Measurements from ENCODE around the gene ARF1.

Gene ARF1

GRCh38 chr1:228087771-228088251 is 5.3 kb downstream of the ARF1 start:
- DNase-seq (ENCODE audit: low read depth, low spot score) = no peak
- Histone ChIP-seq H3K27me3 (ENCODE audit: control insufficient read depth, insufficient read depth, low read length) (no peaks in the 10 kb centered on the region), H3K36me3 (ENCODE audit: control insufficient read depth, insufficient read depth, low read length) (peaks cover 8% of the 10 kb centered on the region; the same call in 1 of the 2 replicates), H3K9me3 (ENCODE audit: control insufficient read depth, insufficient read depth, low read length) (no peaks in the 10 kb centered on the region), H3K4me1 (ENCODE audit: control insufficient read depth, insufficient read depth, low read length) (peaks cover 4% of the 10 kb centered on the region), H3K27ac (ENCODE audit: low read length) (no peak overlapping the region), H3K4me3 (ENCODE audit: low read length) (no peak overlapping the region)
- no CpG with 5 or more reads among the region's 7 CpGs for WGBS (ENCODE audit: insufficient coverage, insufficient read length)

DNA sequence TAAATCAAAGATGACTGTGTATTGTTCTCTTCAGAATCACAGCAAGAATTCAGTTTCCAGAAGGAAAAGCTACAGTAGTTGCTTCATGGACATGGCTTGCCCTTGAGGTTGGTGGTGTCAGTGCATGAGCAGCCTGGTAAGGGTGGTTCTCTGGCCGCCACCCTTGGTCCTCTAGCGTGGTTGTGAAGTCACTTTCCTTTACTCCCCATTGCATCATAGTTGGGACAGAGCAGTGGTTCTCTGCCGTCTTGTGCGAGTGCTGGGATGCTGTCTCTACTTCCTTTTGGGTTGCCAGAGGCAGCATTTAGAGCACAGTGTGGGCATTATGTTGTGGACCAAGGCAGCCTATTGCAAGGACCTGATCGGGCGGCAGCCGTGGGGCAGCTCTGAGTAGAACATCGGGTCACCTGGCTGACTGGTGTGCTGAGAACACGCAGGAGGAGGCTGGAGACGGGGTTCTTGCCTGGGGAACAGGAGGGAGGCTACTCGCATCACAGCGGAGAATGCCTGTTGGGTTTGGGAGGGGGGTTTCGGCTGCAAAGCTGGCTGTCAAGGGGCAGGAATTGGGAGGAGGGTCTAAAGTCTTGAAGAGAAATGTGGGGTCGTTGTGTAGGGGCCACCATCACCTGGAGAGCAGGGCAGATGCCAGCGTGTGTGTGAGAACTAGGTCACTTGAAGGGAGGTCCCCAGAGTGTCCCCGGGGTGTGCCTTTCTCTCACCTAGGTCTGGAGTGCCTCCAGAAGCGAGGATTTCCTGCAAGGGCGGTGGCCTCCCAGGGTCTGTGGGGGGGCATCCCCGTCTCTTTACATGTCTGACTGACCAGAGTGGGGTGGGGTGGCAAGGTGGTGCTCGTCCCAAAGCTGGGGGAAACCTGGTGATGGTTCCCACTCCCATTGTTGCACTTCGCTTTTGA is 6.3 kb downstream of the ARF1 start:
- Histone ChIP-seq H3K27me3 (ENCODE audit: control insufficient read depth, insufficient read depth, low read length) (no peaks in the 10 kb centered on the region), H3K36me3 (ENCODE audit: control insufficient read depth, insufficient read depth, low read length) (peaks cover 8% of the 10 kb centered on the region; the same call in 1 of the 2 replicates), H3K9me3 (ENCODE audit: control insufficient read depth, insufficient read depth, low read length) (no peaks in the 10 kb centered on the region), H3K4me1 (ENCODE audit: control insufficient read depth, insufficient read depth, low read length) (peaks cover 4% of the 10 kb centered on the region), H3K4me3 (ENCODE audit: low read length) (no peak overlapping the region), H3K27ac (ENCODE audit: low read length) (no peak overlapping the region)
- no CpG with 5 or more reads among the region's 21 CpGs for WGBS (ENCODE audit: insufficient coverage, insufficient read length)
- DNase-seq (ENCODE audit: low read depth, low spot score) = no peak

DNA sequence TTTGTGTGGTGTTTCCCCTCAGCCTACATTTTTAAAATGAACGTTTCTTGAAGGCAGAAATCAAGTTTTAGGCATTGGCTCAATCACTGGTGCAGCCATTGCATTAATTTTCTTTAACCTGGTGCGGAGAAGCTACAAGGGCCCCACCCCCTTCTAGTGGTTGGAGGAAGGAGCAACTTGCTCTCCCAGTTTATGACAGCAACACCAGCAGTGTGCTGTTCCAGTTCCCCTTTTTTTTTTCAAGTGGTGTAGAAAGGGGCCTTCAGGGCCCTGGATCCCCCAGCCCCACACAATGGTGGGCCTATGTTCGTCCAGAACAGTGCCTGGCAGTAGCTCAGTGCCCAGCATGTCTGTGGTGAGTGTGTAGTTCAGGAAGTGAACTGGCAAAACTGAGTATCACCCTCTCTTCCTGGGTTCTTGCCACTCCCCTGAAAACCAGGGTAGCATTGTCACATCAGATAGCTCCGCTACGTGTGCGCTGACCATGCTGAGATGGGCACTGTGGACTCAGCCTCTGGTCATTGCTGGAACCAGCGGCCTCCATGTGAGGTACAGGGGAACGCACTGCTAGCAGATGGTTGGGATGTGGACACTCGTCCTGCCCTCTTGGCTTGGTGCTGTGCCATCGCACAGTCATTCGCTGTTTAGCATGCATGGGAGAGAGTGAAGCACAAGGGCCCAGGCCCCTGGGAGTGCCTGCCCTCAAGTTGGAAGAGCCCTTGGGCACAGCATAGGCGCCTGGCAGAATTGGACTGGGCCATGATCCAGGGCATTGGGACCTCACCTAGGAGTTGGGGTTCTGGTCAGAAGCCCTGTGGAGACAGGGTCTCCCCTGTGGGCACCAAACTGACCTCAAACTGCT is 7.2 kb downstream of the ARF1 start:
- no peaks in the 10 kb centered on the region; the same call in 1 of the 2 replicates for H3K4me1 ChIP-seq (ENCODE audit: control insufficient read depth, insufficient read depth, low read length)
- no peak overlapping the region for H3K4me3 ChIP-seq (ENCODE audit: low read length)
- no peak overlapping the region for H3K27ac ChIP-seq (ENCODE audit: low read length)
- no peaks in the 10 kb centered on the region for H3K27me3 ChIP-seq (ENCODE audit: control insufficient read depth, insufficient read depth, low read length)
- WGBS (ENCODE audit: insufficient coverage, insufficient read length) = no CpG with 5 or more reads among the region's 12 CpGs
- DNase-seq (ENCODE audit: low read depth, low spot score) = no peak
- H3K9me3 ChIP-seq (ENCODE audit: control insufficient read depth, insufficient read depth, low read length) = no peaks in the 10 kb centered on the region
- peaks cover 8% of the 10 kb centered on the region; the same call in 1 of the 2 replicates for H3K36me3 ChIP-seq (ENCODE audit: control insufficient read depth, insufficient read depth, low read length)

- peaks cover 8% of the 10 kb centered on the region; the same call in 1 of the 2 replicates for H3K36me3 ChIP-seq (ENCODE audit: control insufficient read depth, insufficient read depth, low read length)
- WGBS (ENCODE audit: insufficient coverage, insufficient read length) = no CpG with 5 or more reads among the region's 2 CpGs
- no peak for DNase-seq (ENCODE audit: low read depth, low spot score)
- no peak overlapping the region for H3K4me3 ChIP-seq (ENCODE audit: low read length)
- no peaks in the 10 kb centered on the region for H3K27me3 ChIP-seq (ENCODE audit: control insufficient read depth, insufficient read depth, low read length)
- H3K27ac ChIP-seq (ENCODE audit: low read length) = no peak overlapping the region
- H3K9me3 ChIP-seq (ENCODE audit: control insufficient read depth, insufficient read depth, low read length) = no peaks in the 10 kb centered on the region
- H3K4me1 ChIP-seq (ENCODE audit: control insufficient read depth, insufficient read depth, low read length) = no peaks in the 10 kb centered on the region; the same call in 1 of the 2 replicates
These were observed 8.1 kb downstream of the ARF1 start for GRCh38 chr1:228090613-228091081.

DNA sequence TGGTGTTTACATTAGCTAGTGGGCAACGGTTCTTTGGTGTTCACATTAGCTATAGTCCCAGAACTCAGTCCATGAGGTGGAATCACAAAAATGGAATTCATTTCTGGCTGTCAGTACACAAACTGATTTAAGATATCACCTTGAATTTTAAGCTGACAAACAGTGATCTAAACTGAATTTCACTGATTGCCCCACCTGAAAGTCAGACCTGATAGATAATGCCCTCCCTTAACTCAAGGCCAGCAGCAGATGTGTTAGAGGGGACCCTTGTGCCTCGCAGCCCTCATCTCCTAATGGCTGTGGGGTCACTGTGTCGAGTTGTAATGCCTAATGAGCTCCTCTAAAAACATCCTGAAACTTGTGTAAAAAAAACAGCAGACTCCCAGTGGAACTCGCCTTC is 8.6 kb downstream of the ARF1 start:
- Histone ChIP-seq H3K27me3 (ENCODE audit: control insufficient read depth, insufficient read depth, low read length) (no peaks in the 10 kb centered on the region), H3K4me1 (ENCODE audit: control insufficient read depth, insufficient read depth, low read length) (no peaks in the 10 kb centered on the region; the same call in 1 of the 2 replicates), H3K36me3 (ENCODE audit: control insufficient read depth, insufficient read depth, low read length) (peaks cover 8% of the 10 kb centered on the region; the same call in 1 of the 2 replicates), H3K4me3 (ENCODE audit: low read length) (no peak overlapping the region), H3K27ac (ENCODE audit: low read length) (no peak overlapping the region), H3K9me3 (ENCODE audit: control insufficient read depth, insufficient read depth, low read length) (no peaks in the 10 kb centered on the region)
- no peak for DNase-seq (ENCODE audit: low read depth, low spot score)
- WGBS (ENCODE audit: insufficient coverage, insufficient read length) = no CpG with 5 or more reads among the region's 4 CpGs

DNA sequence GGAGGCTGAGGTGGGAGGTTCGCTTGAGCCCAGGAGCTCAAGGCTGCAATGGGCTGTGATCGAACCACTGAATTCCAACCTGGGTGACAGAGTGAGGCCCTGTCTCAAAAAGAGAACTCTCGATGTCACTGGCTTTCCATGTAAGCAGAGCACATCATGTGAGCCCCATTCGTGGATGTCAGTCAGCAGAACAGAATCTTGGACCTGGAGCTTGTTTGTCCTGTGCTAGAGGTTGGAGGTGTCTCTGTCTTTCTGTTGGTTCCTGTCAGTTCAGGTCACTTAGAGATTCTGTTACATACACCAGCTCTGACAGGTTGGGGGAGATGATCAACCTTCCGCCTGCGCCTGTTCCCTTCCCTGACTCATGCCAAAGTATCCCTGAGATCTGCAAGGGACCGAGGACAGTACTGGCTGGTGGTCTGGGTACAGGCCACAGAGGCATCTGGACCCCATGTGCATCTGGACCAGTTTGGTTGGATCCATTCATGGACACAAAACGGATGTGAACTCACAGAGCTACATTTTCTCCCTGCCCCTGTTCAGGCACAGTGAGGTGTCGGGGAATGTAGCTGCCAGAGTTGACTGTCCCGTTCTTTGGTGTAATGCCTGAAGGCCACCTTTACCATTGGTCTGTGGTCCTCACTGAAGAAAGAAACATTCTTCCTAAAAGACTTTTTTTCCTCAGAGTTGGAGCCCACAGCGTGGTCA is 10.0 kb downstream of the ARF1 start:
- H3K9me3 ChIP-seq (ENCODE audit: control insufficient read depth, insufficient read depth, low read length) = no peaks in the 10 kb centered on the region
- no peaks in the 10 kb centered on the region; the same call in 1 of the 2 replicates for H3K4me1 ChIP-seq (ENCODE audit: control insufficient read depth, insufficient read depth, low read length)
- peaks cover 12% of the 10 kb centered on the region for H3K36me3 ChIP-seq (ENCODE audit: control insufficient read depth, insufficient read depth, low read length)
- no peak overlapping the region for H3K4me3 ChIP-seq (ENCODE audit: low read length)
- DNase-seq (ENCODE audit: low read depth, low spot score) = no peak
- H3K27ac ChIP-seq (ENCODE audit: low read length) = no peak overlapping the region
- no peaks in the 10 kb centered on the region for H3K27me3 ChIP-seq (ENCODE audit: control insufficient read depth, insufficient read depth, low read length)
- WGBS (ENCODE audit: insufficient coverage, insufficient read length) = no CpG with 5 or more reads among the region's 11 CpGs

GRCh38 chr1:228093050-228093906 is 10.8 kb downstream of the ARF1 start:
- WGBS (ENCODE audit: insufficient coverage, insufficient read length) = no CpG with 5 or more reads among the region's 20 CpGs
- no peak overlapping the region for H3K4me3 ChIP-seq (ENCODE audit: low read length)
- no peak for DNase-seq (ENCODE audit: low read depth, low spot score)
- H3K4me1 ChIP-seq (ENCODE audit: control insufficient read depth, insufficient read depth, low read length) = no peaks in the 10 kb centered on the region; the same call in 1 of the 2 replicates
- H3K36me3 ChIP-seq (ENCODE audit: control insufficient read depth, insufficient read depth, low read length) = peaks cover 17% of the 10 kb centered on the region
- H3K27me3 ChIP-seq (ENCODE audit: control insufficient read depth, insufficient read depth, low read length) = no peaks in the 10 kb centered on the region
- no peaks in the 10 kb centered on the region for H3K9me3 ChIP-seq (ENCODE audit: control insufficient read depth, insufficient read depth, low read length)
- H3K27ac ChIP-seq (ENCODE audit: low read length) = no peak overlapping the region

DNA sequence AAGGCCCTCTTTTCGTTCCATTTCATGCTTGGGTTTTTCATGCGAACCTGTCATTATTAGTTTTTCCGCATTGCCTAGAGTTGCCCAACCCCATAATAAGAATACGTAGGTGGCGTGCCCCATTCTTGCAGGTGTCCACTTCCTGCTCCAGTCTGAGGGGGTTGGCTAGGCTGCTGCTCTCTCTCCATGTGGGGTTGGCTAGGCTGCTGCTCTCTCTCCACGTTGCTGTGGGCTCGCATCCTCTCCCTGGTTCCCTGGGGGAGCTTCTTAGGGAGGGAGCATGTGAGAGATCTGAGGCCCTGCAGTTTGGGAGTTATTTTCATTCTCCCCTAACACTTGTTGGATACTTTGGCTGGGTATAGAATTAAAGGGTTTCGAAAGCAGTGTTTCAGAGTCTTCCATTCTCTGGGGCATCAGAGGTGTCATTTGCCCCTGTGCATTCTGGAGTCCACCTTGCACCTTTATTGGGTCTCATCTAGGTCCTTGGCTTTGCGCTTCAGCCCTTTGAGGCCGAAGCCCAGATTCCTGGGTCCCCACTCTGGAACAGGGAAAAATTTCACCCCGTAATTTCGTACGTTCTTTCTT is 12.0 kb downstream of the ARF1 start:
- no peak for DNase-seq (ENCODE audit: low read depth, low spot score)
- peaks cover 24% of the 10 kb centered on the region for H3K36me3 ChIP-seq (ENCODE audit: control insufficient read depth, insufficient read depth, low read length)
- H3K9me3 ChIP-seq (ENCODE audit: control insufficient read depth, insufficient read depth, low read length) = no peaks in the 10 kb centered on the region
- no peaks in the 10 kb centered on the region for H3K27me3 ChIP-seq (ENCODE audit: control insufficient read depth, insufficient read depth, low read length)
- no peaks in the 10 kb centered on the region; the same call in 1 of the 2 replicates for H3K4me1 ChIP-seq (ENCODE audit: control insufficient read depth, insufficient read depth, low read length)
- H3K27ac ChIP-seq (ENCODE audit: low read length) = no peak overlapping the region
- WGBS (ENCODE audit: insufficient coverage, insufficient read length) = no CpG with 5 or more reads among the region's 13 CpGs
- H3K4me3 ChIP-seq (ENCODE audit: low read length) = no peak overlapping the region

GRCh38 chr1:228095161-228095560 is 12.7 kb downstream of the ARF1 start:
- WGBS (ENCODE audit: insufficient coverage, insufficient read length) = no CpG with 5 or more reads among the region's 4 CpGs
- Histone ChIP-seq H3K4me3 (ENCODE audit: low read length) (no peak overlapping the region), H3K4me1 (ENCODE audit: control insufficient read depth, insufficient read depth, low read length) (no peaks in the 10 kb centered on the region), H3K27me3 (ENCODE audit: control insufficient read depth, insufficient read depth, low read length) (no peaks in the 10 kb centered on the region), H3K9me3 (ENCODE audit: control insufficient read depth, insufficient read depth, low read length) (no peaks in the 10 kb centered on the region), H3K27ac (ENCODE audit: low read length) (no peak overlapping the region), H3K36me3 (ENCODE audit: control insufficient read depth, insufficient read depth, low read length) (peaks cover 24% of the 10 kb centered on the region)
- DNase-seq (ENCODE audit: low read depth, low spot score) = no peak
